WTC11 (cell line): ENCODE data around the gene HOXD12.

Source experiments
- ATF1 ChIP-seq: sonication (generic); formaldehyde crosslinking; IDR thresholded peaks from 2 replicates; pipeline ENCODE4 v1.8.1; 2023; ENCODE audit warnings: mild to moderate bottlenecking, moderate library complexity, missing genetic modification reagents
- CBFB ChIP-seq: sonication (generic); formaldehyde crosslinking; IDR thresholded peaks from 2 replicates; pipeline ENCODE4 v1.8.1; 2022; ENCODE audit warnings: mild to moderate bottlenecking, low read depth, missing genetic modification reagents
- GABPB1 ChIP-seq: sonication (generic); formaldehyde crosslinking; IDR thresholded peaks from 2 replicates; pipeline ENCODE4 v1.8.1; 2023; ENCODE audit warnings: mild to moderate bottlenecking, missing genetic modification reagents
- MYBL2 ChIP-seq: sonication (generic); formaldehyde crosslinking; IDR thresholded peaks from 2 replicates; pipeline ENCODE4 v1.8.1; 2023; ENCODE audit warnings: mild to moderate bottlenecking, moderate library complexity, missing genetic modification reagents
- NR2C2 ChIP-seq: sonication (generic); formaldehyde crosslinking; IDR thresholded peaks from 2 replicates; pipeline ENCODE4 v1.8.0; 2022; ENCODE audit warnings: mild to moderate bottlenecking, missing genetic modification reagents
- RORB ChIP-seq: fragments of 250-450 bp; sonication (Bioruptor Pico); IDR thresholded peaks from 2 replicates; pipeline ENCODE4 v1.9.0; 2021; ENCODE audit warnings: mild to moderate bottlenecking
- ZNF263 ChIP-seq: sonication (generic); formaldehyde crosslinking; IDR thresholded peaks from 2 replicates; pipeline ENCODE4 v1.8.1; 2022; ENCODE audit warnings: low read depth, mild to moderate bottlenecking, moderate library complexity, missing genetic modification reagents
- TF ChIP-seq, protein P1 (sequence below): fragments of 200-600 bp; IDR thresholded peaks from 2 replicates; pipeline ENCODE4 v1.8.0; 2022; ENCODE audit warnings: antibody characterized with exemption
- TF ChIP-seq, protein P2 (sequence below): sonication (generic); formaldehyde crosslinking; conservative IDR thresholded peaks from 2 replicates; pipeline ENCODE4 v1.8.1; 2022; ENCODE audit warnings: mild to moderate bottlenecking, missing genetic modification reagents
- TF ChIP-seq, protein P3 (sequence below): sonication (generic); formaldehyde crosslinking; IDR thresholded peaks from 2 replicates; pipeline ENCODE4 v1.8.0; 2022; ENCODE audit warnings: mild to moderate bottlenecking, missing genetic modification reagents
- TF ChIP-seq, protein P4 (sequence below): sonication (generic); formaldehyde crosslinking; IDR thresholded peaks from 2 replicates; pipeline ENCODE4 v1.8.0; 2022; ENCODE audit warnings: mild to moderate bottlenecking, missing genetic modification reagents
- TF ChIP-seq, protein P5 (sequence below): sonication (generic); formaldehyde crosslinking; IDR thresholded peaks from 2 replicates; pipeline ENCODE4 v1.8.0; 2022; ENCODE audit warnings: mild to moderate bottlenecking, missing genetic modification reagents
- TF ChIP-seq, protein P6 (sequence below): sonication (generic); formaldehyde crosslinking; conservative IDR thresholded peaks from 2 replicates; pipeline ENCODE4 v1.8.1; 2023; ENCODE audit warnings: mild to moderate bottlenecking, low read depth, missing genetic modification reagents, moderate library complexity
- TF ChIP-seq, protein P7 (sequence below): sonication (generic); formaldehyde crosslinking; IDR thresholded peaks from 2 replicates; pipeline ENCODE4 v1.8.1; 2023; ENCODE audit warnings: mild to moderate bottlenecking, moderate library complexity, missing genetic modification reagents

DNA sequence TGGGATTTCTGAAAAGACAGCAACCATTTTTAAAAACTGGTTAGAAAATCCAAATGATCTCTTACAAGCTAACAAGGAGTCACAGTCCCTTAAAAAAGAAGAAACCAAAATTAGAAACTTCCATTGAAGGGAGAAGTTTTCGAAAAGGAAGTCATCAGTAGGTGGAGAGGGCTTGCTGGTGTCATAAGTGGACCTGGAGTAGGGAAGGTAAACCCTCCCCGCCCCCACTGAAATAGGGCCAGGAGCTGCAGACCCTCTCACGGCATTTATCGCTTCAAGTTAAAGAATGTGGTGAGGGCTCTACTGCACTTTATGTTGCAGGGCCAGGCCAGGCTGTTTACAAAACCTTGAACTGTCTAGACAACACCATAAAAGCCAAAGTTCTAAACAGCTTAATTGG is 10.4 kb downstream of the HOXD12 start:
- TF ChIP-seq, protein P1, sequence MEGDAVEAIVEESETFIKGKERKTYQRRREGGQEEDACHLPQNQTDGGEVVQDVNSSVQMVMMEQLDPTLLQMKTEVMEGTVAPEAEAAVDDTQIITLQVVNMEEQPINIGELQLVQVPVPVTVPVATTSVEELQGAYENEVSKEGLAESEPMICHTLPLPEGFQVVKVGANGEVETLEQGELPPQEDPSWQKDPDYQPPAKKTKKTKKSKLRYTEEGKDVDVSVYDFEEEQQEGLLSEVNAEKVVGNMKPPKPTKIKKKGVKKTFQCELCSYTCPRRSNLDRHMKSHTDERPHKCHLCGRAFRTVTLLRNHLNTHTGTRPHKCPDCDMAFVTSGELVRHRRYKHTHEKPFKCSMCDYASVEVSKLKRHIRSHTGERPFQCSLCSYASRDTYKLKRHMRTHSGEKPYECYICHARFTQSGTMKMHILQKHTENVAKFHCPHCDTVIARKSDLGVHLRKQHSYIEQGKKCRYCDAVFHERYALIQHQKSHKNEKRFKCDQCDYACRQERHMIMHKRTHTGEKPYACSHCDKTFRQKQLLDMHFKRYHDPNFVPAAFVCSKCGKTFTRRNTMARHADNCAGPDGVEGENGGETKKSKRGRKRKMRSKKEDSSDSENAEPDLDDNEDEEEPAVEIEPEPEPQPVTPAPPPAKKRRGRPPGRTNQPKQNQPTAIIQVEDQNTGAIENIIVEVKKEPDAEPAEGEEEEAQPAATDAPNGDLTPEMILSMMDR: no peak
- no peak for TF ChIP-seq GABPB1 (CRISPR knock-in tag)
- TF ChIP-seq, protein P2, sequence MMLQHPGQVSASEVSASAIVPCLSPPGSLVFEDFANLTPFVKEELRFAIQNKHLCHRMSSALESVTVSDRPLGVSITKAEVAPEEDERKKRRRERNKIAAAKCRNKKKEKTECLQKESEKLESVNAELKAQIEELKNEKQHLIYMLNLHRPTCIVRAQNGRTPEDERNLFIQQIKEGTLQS (CRISPR knock-in tag): no peak
- TF ChIP-seq, protein P3, sequence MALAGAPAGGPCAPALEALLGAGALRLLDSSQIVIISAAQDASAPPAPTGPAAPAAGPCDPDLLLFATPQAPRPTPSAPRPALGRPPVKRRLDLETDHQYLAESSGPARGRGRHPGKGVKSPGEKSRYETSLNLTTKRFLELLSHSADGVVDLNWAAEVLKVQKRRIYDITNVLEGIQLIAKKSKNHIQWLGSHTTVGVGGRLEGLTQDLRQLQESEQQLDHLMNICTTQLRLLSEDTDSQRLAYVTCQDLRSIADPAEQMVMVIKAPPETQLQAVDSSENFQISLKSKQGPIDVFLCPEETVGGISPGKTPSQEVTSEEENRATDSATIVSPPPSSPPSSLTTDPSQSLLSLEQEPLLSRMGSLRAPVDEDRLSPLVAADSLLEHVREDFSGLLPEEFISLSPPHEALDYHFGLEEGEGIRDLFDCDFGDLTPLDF (CRISPR knock-in tag): no peak
- TF ChIP-seq, protein P4, sequence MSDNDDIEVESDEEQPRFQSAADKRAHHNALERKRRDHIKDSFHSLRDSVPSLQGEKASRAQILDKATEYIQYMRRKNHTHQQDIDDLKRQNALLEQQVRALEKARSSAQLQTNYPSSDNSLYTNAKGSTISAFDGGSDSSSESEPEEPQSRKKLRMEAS (CRISPR knock-in tag): no peak
- no peak for TF ChIP-seq RORB
- TF ChIP-seq, protein P5, sequence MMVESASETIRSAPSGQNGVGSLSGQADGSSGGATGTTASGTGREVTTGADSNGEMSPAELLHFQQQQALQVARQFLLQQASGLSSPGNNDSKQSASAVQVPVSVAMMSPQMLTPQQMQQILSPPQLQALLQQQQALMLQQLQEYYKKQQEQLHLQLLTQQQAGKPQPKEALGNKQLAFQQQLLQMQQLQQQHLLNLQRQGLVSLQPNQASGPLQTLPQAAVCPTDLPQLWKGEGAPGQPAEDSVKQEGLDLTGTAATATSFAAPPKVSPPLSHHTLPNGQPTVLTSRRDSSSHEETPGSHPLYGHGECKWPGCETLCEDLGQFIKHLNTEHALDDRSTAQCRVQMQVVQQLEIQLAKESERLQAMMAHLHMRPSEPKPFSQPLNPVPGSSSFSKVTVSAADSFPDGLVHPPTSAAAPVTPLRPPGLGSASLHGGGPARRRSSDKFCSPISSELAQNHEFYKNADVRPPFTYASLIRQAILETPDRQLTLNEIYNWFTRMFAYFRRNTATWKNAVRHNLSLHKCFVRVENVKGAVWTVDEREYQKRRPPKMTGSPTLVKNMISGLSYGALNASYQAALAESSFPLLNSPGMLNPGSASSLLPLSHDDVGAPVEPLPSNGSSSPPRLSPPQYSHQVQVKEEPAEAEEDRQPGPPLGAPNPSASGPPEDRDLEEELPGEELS: no peak
- TF ChIP-seq CBFB: no peak
- TF ChIP-seq ATF1 (CRISPR knock-in tag): no peak
- TF ChIP-seq MYBL2 (CRISPR knock-in tag): no peak
- TF ChIP-seq, protein P6, sequence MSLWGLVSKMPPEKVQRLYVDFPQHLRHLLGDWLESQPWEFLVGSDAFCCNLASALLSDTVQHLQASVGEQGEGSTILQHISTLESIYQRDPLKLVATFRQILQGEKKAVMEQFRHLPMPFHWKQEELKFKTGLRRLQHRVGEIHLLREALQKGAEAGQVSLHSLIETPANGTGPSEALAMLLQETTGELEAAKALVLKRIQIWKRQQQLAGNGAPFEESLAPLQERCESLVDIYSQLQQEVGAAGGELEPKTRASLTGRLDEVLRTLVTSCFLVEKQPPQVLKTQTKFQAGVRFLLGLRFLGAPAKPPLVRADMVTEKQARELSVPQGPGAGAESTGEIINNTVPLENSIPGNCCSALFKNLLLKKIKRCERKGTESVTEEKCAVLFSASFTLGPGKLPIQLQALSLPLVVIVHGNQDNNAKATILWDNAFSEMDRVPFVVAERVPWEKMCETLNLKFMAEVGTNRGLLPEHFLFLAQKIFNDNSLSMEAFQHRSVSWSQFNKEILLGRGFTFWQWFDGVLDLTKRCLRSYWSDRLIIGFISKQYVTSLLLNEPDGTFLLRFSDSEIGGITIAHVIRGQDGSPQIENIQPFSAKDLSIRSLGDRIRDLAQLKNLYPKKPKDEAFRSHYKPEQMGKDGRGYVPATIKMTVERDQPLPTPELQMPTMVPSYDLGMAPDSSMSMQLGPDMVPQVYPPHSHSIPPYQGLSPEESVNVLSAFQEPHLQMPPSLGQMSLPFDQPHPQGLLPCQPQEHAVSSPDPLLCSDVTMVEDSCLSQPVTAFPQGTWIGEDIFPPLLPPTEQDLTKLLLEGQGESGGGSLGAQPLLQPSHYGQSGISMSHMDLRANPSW (CRISPR knock-in tag): no peak
- TF ChIP-seq ZNF263: no peak
- TF ChIP-seq NR2C2 (CRISPR knock-in tag): no peak
- TF ChIP-seq, protein P7, sequence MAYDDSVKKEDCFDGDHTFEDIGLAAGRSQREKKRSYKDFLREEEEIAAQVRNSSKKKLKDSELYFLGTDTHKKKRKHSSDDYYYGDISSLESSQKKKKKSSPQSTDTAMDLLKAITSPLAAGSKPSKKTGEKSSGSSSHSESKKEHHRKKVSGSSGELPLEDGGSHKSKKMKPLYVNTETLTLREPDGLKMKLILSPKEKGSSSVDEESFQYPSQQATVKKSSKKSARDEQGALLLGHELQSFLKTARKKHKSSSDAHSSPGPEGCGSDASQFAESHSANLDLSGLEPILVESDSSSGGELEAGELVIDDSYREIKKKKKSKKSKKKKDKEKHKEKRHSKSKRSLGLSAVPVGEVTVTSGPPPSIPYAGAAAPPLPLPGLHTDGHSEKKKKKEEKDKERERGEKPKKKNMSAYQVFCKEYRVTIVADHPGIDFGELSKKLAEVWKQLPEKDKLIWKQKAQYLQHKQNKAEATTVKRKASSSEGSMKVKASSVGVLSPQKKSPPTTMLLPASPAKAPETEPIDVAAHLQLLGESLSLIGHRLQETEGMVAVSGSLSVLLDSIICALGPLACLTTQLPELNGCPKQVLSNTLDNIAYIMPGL (CRISPR knock-in tag): no peak
